Liver (tissue), 9 donors: ENCODE data around the gene CNPY4. TPM values are rescaled to one million over a fixed set of nuclear protein-coding genes. Genes with fewer than 3 reads are reported as not detected.
A peak's percentile ranks its signal among the peaks of the same experiment; 100 is the strongest.

Experiments used
- DNase-seq: peaks from one replicate; pipeline ENCODE4 v3.0.0-alpha.2; 2017; ENCODE audit warnings: low spot score
- H3K27ac ChIP-seq, 2 donors: one replicate each; pipeline ENCODE4 v1.7.0; 2013; ENCODE audit warnings: inconsistent platforms in 2 of 2, low read length in 2 of 2, control low read depth in 1 of 2, low read depth in 1 of 2, mild to moderate bottlenecking in 1 of 2
- H3K27me3 ChIP-seq, 4 donors: one replicate each; pipeline versions ENCODE4 v1.6.1 to v1.7.0; 2013; ENCODE audit warnings: low read length in 3 of 4, inconsistent platforms in 1 of 4, mild to moderate bottlenecking in 1 of 4, moderate library complexity in 1 of 4; ENCODE audit not compliant: control insufficient read depth in 4 of 4, insufficient read depth in 4 of 4
- H3K36me3 ChIP-seq, 4 donors: one replicate each; pipeline versions ENCODE4 v1.6.1 to v1.7.0; 2013; ENCODE audit warnings: low read length in 3 of 4, mild to moderate bottlenecking in 3 of 4, low read depth in 1 of 4, moderate library complexity in 1 of 4; ENCODE audit not compliant: control insufficient read depth in 4 of 4, insufficient read depth in 3 of 4
- H3K4me1 ChIP-seq, 4 donors: one replicate each; pipeline versions ENCODE4 v1.6.1 to v1.7.0; 2013; ENCODE audit warnings: low read length in 3 of 4, mild to moderate bottlenecking in 3 of 4, moderate library complexity in 1 of 4; ENCODE audit not compliant: control insufficient read depth in 4 of 4, insufficient read depth in 4 of 4
- H3K4me3 ChIP-seq, 3 donors: one replicate each; pipeline versions ENCODE4 v1.6.1 to v1.7.0; 2013; ENCODE audit warnings: low read length in 3 of 3, control low read depth in 1 of 3, low read depth in 1 of 3, mild to moderate bottlenecking in 1 of 3
- H3K9ac ChIP-seq, 2 donors: one replicate each; pipeline ENCODE4 v1.7.0; 2013; ENCODE audit warnings: low read length in 2 of 2, mild to moderate bottlenecking in 2 of 2, moderate library complexity in 2 of 2, control low read depth in 1 of 2, low read depth in 1 of 2
- H3K9me3 ChIP-seq, 4 donors: one replicate each; pipeline versions ENCODE4 v1.6.1 to v1.7.0; 2013; ENCODE audit warnings: low read length in 3 of 4; ENCODE audit not compliant: control insufficient read depth in 4 of 4
- ATF3 ChIP-seq: IDR thresholded peaks from 2 replicates; pipeline ENCODE4 v1.6.1; 2016; ENCODE audit warnings: antibody characterized with exemption
- CTCF ChIP-seq: fragments of 150-350 bp; IDR thresholded peaks from 2 replicates; pipeline ENCODE4 v1.5.1; 2017; ENCODE audit warnings: improper control_type of control experiment, low read depth, low read length; ENCODE audit not compliant: missing input control
- EGR1 ChIP-seq, 2 donors: IDR thresholded peaks; 2 replicates each; pipeline ENCODE4 v1.6.1; 2016 to 2018; ENCODE audit warnings: antibody characterized with exemption in 2 of 2, low read depth in 2 of 2
- FOXA1 ChIP-seq: IDR thresholded peaks from 2 replicates; pipeline ENCODE4 v1.6.1; 2016; ENCODE audit warnings: antibody characterized with exemption
- FOXA2 ChIP-seq: IDR thresholded peaks from 2 replicates; pipeline ENCODE4 v1.6.1; 2016; ENCODE audit warnings: antibody characterized with exemption
- GABPA ChIP-seq, 2 donors: IDR thresholded peaks in 1 of 2; conservative IDR thresholded peaks in 1 of 2; 2 replicates each; pipeline ENCODE4 v1.6.1; 2016; ENCODE audit warnings: antibody characterized with exemption in 2 of 2, mild to moderate bottlenecking in 1 of 2, moderate library complexity in 1 of 2
- HNF4A ChIP-seq, 2 donors: conservative IDR thresholded peaks; 2 replicates each; pipeline ENCODE4 v1.6.1; 2016; ENCODE audit warnings: antibody characterized with exemption in 2 of 2, mild to moderate bottlenecking in 2 of 2
- HNF4G ChIP-seq: IDR thresholded peaks from 2 replicates; pipeline ENCODE4 v1.6.1; 2016; ENCODE audit warnings: antibody characterized with exemption
- JUND ChIP-seq, 2 donors: IDR thresholded peaks; 2 replicates each; pipeline ENCODE4 v1.6.1; 2016; ENCODE audit warnings: antibody characterized with exemption in 2 of 2
- MAX ChIP-seq: IDR thresholded peaks from 2 replicates; pipeline ENCODE4 v1.6.1; 2016; ENCODE audit warnings: antibody characterized with exemption
- NR2F2 ChIP-seq: IDR thresholded peaks from 2 replicates; pipeline ENCODE4 v1.6.1; 2016; ENCODE audit warnings: antibody characterized with exemption
- RAD21 ChIP-seq, 2 donors: IDR thresholded peaks; 2 replicates each; pipeline ENCODE4 v1.6.1; 2016; ENCODE audit warnings: antibody characterized with exemption in 2 of 2, mild to moderate bottlenecking in 2 of 2
- REST ChIP-seq: IDR thresholded peaks from 2 replicates; pipeline ENCODE4 v1.6.1; 2016; ENCODE audit warnings: antibody characterized with exemption, mild to moderate bottlenecking
- RXRA ChIP-seq, 2 donors: IDR thresholded peaks; 2 replicates each; pipeline ENCODE4 v1.6.1; 2017 to 2018; ENCODE audit warnings: antibody characterized with exemption in 2 of 2, mild to moderate bottlenecking in 1 of 2
- SP1 ChIP-seq: IDR thresholded peaks from 2 replicates; pipeline ENCODE4 v1.6.1; 2018; ENCODE audit warnings: antibody characterized with exemption, mild to moderate bottlenecking
- TAF1 ChIP-seq: conservative IDR thresholded peaks from 2 replicates; pipeline ENCODE4 v1.6.1; 2016; ENCODE audit warnings: antibody characterized with exemption, mild to moderate bottlenecking
- YY1 ChIP-seq: IDR thresholded peaks from 2 replicates; pipeline ENCODE4 v1.6.1; 2016; ENCODE audit warnings: antibody characterized with exemption, mild to moderate bottlenecking
- ZBTB33 ChIP-seq: IDR thresholded peaks from 2 replicates; pipeline ENCODE4 v1.6.1; 2016; ENCODE audit warnings: antibody characterized with exemption
- WGBS: extraction: QIAGEN DNeasy Blood & Tissue Kit; methylation state at CpG from one replicate; pipeline ENCODE4 v1.1.7; 2013; 5-methylcytosine and 5-hydroxymethylcytosine counted together
- polyA plus RNA-seq, 2 donors: library from polyadenylated mRNA; stranded (reverse) in 1 of 2; unstranded in 1 of 2; fragments of 200-250 nt in 1 of 2; fragments of >200 nt in 1 of 2; fragmentation: Nextera tagmentation in 1 of 2; extraction: Ambion mirVana in 1 of 2; gene quantifications; one replicate each; pipeline versions ENCODE4 v1.2.1 to v1.2.3, GENCODE V29; 2013 to 2015
- total RNA-seq, 2 donors: library from RNA; depleted of rRNA; stranded (reverse); fragments of >200 nt; gene quantifications; one replicate each; pipeline ENCODE4 v1.2.3, GENCODE V29; 2014
- donor health status: healthy.
- donor health status: healthy.
- donor health status: healthy.
- donor health status: healthy.
- donor health status: healthy.

CNPY4 gene
- total and polyA plus RNA-seq, 4 donors: 1.9 to 11.9 (median 3.8) TPM

GRCh38 chr7:100126239-100126930, 7.0 kb downstream of the CNPY4 start:
- H3K27ac ChIP-seq: peak overlapping the region; percentile 96 to 99
- TF ChIP-seq CTCF (no peak), EGR1 (IDR thresholded peaks at IDR 0.05; ENCODE audit: low read depth in 2 of 2) (no peak), ATF3 (no peak), FOXA2 (no peak), YY1 (no peak), MAX (no peak), RAD21 (IDR thresholded peaks at IDR 0.05) (no peak), JUND (IDR thresholded peaks at IDR 0.05) (no peak), TAF1 (no peak), NR2F2 (no peak), SP1 (no peak)
- no peaks in the 10 kb centered on the region for H3K27me3 ChIP-seq
- no peaks in the 10 kb centered on the region for H3K36me3 ChIP-seq
- H3K9ac ChIP-seq: peak overlapping the region; percentile 80 to 88
- DNase-seq: no peak
- peak overlapping the region; percentile 80 to 90 (median 88) for H3K4me3 ChIP-seq
- peaks cover 9 to 30% (median 17%) of the 10 kb centered on the region in 4 donors for H3K4me1 ChIP-seq
- no peaks in the 10 kb centered on the region for H3K9me3 ChIP-seq
- WGBS: 15% methylated on average over 29 of the region's 29 CpGs

- Histone ChIP-seq H3K27me3 (no peaks in the 10 kb centered on the region), H3K4me1 (peaks cover 9 to 31% (median 17%) of the 10 kb centered on the region in 4 donors), H3K36me3 (no peaks in the 10 kb centered on the region), H3K9ac (peak within 1 kb of the TSS; percentile 80 to 88), H3K9me3 (no peaks in the 10 kb centered on the region), H3K27ac (peak within 1 kb of the TSS; percentile 96 to 99), H3K4me3 (peak within 1 kb of the TSS; percentile 80 to 90 (median 88))
- DNase-seq: peak; percentile 95
- under 1% methylated on average over 85 of the region's 85 CpGs for WGBS
- TF ChIP-seq RXRA (IDR thresholded peaks at IDR 0.05) (peak; percentile 15 to 39), TAF1 (no peak), YY1 (peak; percentile 98), FOXA1 (no peak), JUND (IDR thresholded peaks at IDR 0.05) (no peak), ATF3 (no peak), ZBTB33 (no peak), SP1 (no peak), EGR1 (IDR thresholded peaks at IDR 0.05; ENCODE audit: low read depth in 2 of 2) (no peak), HNF4A (conservative IDR thresholded peaks at IDR 0.05) (no peak), MAX (peak; percentile 47), CTCF (no peak), GABPA (IDR thresholded peaks at IDR 0.05 in 1 of 2, conservative IDR thresholded peaks at IDR 0.05 in 1 of 2) (peak in 1 of 2 donors; percentile 65), HNF4G (no peak), REST (peak; percentile 42)
These were observed 7.8 kb downstream of the CNPY4 start, which contains the start of gene MBLAC1 for GRCh38 chr7:100126931-100127865. Gene MBLAC1 (plus strand): TSS chr7:100126967. CDS start chr7:100127396, 429 bp downstream.
